HG02642 (cell line): ENCODE measurements around the gene HTR3A.
"Not testable (repeated sequence)": the region's sequence is repeated elsewhere in the genome, so short reads cannot be mapped to it uniquely, and the experiment has no call there.

Experiments used
- ATAC-seq: cut with Tn5 transposase; IDR thresholded peaks from one replicate; pipeline ENCODE4 v1.9.1; 2021; ENCODE audit warnings: mild to moderate bottlenecking; ENCODE audit not compliant: unreplicated experiment, poor library complexity

Gene HTR3A

DNA sequence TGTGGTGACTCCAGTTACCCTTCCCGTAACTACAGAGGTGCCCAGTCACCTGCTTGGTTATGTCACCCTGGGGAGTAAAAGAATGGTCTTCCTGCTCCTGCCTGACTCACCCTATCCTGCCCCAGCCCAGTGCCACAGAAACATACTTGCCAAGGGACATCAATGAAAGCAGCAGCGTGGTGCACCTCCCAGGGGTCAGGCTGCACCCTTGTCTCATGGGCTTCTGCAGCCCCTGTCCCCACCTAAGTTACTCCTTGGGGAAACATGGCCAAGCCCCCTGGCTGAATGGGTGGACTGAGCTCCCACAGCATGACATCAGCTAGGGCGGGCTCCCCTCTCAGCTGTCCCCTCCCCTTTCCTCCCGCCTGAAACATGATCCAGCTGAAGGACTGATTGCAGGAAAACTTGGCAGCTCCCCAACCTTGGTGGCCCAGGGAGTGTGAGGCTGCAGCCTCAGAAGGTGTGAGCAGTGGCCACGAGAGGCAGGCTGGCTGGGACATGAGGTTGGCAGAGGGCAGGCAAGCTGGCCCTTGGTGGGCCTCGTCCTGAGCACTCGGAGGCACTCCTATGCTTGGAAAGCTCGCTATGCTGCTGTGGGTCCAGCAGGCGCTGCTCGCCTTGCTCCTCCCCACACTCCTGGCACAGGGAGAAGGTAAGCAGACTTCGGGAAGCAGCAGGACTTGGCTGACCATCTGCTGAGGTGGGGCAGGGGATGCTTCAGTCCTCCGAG is at the start of gene HTR3A:
Gene HTR3A (plus strand): TSS at position 368 of the 730 bp plus-strand sequence. CDS start 218 bp downstream, at position 586.
- ATAC-seq = no peak

DNA sequence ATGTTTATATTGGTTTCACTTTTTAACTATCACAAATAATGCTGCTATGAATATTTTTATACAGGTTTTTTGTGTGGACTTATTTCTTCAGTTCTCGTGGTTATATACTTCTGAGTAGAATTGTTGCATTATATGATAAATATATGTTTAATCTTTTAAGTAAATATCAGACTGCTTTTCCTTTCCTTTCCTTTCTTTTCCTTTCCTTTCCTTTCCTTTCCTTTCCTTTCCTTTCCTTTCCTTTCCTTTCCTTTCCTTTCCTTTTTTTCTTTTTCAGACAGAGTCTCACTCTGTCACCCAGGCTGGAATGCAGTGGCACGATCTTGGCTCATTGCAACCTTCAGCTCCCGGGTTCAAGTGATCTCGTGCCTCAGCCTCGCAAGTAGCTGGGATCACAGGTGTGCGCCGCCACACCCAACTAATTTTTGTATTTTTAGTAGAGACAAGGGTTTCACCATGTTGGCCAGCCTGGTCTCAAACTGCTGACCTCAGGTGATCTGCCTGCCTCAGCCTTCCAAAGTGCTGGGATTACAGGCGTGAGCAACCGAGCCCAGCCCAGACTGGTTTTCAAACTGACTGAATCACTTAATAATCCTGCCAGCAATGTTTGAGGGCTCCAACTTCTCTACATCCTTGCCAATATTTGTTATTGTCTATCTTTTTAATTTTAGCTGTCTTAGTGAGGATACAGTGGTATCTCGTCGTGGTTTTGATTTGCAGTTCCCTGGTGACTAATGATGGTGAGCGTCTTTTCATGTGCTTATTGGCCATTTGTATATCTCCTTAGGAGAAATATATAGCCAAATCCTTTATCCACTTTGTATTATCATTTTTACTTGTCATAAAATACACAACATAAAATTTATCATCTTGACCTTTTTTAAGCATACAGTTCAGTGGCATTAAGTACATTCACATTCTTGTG is 48.4 kb upstream of the HTR3A start:
- no peak for ATAC-seq

GRCh38 chr11:113928311-113928710 is 46.6 kb upstream of the HTR3A start:
- ATAC-seq = no peak

- no peak for ATAC-seq
Observed at GRCh38 chr11:113932788-113933187, 42.1 kb upstream of the HTR3A start.

DNA sequence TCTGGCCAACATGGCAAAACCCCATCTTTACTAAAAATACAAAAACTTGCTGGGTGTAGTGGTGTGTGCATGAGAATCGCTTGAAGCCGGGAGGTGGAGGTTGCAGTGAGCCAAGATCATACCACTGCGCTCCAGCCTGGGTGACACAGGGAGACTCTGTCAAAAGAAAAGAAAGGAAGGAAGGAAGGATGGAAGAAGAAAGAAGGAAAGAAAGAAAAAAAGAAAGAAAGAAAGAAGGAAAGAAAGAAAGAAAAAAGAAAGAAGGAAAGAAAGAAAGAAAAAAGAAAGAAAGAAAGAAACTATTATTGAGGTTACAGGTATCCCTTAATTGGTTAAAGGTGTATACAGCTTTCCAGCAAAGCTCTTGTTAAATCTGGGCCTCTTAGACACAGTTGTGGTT is 40.7 kb upstream of the HTR3A start:
- ATAC-seq = not testable (repeated sequence)

GRCh38 chr11:113934761-113935160 is 40.1 kb upstream of the HTR3A start:
- no peak for ATAC-seq

DNA sequence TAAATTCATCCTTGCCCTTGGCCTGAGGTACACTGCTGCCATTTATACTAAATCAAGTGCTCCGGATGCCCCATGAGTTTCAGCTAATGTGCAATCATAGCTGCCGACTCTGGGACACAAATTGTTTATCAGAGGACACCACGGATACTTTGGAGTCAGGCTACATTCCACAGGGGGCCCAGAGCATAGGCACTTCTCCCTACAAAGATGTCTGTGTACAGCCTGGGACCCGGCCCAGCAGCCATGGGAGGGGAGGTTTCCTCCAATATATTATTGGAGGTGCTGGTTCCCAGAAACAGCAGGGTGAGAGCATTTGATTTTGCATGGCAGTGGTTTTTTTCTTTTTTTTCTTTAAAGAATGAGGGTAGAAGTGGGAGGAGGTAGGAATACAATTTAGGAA is 39.0 kb upstream of the HTR3A start:
- no peak for ATAC-seq

- ATAC-seq = no peak
Observed at GRCh38 chr11:113937918-113938317, 37.0 kb upstream of the HTR3A start.

- no peak for ATAC-seq
Observed at GRCh38 chr11:113942256-113942655, 32.7 kb upstream of the HTR3A start.

- ATAC-seq = not testable (repeated sequence)
Observed at GRCh38 chr11:113946162-113946561, 28.7 kb upstream of the HTR3A start.

- ATAC-seq = no peak
Observed at GRCh38 chr11:113947994-113948393, 26.9 kb upstream of the HTR3A start.

GRCh38 chr11:113949891-113950290 is 25.0 kb upstream of the HTR3A start:
- ATAC-seq = no peak

DNA sequence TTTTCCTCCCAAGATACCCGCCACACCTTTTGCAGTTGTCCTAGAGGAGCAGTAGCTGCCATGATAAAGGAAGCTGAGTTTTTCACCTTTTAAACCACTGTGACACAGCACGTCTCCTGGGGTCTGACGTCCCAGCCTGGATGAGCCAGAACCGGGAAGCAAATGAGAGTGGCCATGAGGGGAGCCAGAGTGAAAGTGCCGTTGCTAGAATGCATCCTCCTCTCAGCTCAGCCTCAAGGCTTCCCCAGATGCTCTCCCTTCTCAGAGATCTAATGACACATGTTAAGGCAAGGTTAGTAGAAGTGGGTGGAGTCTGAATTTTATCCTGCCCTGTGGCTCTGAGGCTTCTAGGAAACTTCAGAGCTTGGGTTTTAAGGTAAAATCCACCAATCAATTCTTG is 23.4 kb upstream of the HTR3A start:
- no peak for ATAC-seq

DNA sequence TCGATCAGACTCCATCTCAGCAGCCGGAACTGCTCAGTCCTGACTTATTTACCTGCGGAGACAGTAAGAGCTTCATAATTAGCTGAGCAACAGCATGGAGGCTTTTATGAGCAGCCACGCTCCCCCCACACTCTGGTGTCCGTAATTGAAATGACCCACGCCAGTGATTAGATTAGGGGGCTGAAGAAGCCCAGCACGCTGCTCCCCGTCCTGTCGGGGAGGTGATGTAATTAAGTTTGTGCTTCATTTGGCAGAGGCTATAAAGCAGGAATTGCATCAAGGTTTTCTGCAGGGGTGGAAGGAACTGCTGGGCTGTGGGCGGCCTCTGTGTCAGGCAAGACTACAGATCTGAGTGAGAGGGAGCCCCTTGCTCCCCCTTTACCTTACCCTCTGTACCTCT is 22.8 kb upstream of the HTR3A start:
- ATAC-seq = no peak

- no peak for ATAC-seq
Observed at GRCh38 chr11:113952588-113952987, 22.3 kb upstream of the HTR3A start.

GRCh38 chr11:113954235-113954634 is 20.7 kb upstream of the HTR3A start:
- ATAC-seq = no peak

DNA sequence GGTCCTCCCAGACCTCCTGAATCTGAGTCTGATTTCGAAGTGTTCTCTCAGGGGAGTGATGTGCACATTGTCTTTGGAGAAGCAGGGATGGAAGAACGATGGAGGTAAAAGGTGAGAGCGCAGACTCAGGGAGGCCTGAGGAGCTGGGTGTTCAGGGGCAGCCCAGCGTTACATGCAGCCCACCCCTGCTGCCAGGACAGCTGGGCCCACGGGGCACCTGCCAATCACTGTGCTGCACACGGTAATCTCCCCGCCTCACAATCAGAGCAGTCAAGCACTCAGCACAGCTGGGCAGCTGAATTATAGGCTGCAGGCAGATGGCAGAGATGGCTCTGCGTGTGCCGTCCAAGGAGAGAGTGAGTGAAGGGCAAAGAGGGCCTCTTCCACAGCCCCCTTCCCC is 17.9 kb upstream of the HTR3A start:
- no peak for ATAC-seq

- ATAC-seq = no peak
Observed at GRCh38 chr11:113960702-113961330, 14.1 kb upstream of the HTR3A start.

GRCh38 chr11:113967361-113967760 is 7.5 kb upstream of the HTR3A start:
- ATAC-seq = no peak

DNA sequence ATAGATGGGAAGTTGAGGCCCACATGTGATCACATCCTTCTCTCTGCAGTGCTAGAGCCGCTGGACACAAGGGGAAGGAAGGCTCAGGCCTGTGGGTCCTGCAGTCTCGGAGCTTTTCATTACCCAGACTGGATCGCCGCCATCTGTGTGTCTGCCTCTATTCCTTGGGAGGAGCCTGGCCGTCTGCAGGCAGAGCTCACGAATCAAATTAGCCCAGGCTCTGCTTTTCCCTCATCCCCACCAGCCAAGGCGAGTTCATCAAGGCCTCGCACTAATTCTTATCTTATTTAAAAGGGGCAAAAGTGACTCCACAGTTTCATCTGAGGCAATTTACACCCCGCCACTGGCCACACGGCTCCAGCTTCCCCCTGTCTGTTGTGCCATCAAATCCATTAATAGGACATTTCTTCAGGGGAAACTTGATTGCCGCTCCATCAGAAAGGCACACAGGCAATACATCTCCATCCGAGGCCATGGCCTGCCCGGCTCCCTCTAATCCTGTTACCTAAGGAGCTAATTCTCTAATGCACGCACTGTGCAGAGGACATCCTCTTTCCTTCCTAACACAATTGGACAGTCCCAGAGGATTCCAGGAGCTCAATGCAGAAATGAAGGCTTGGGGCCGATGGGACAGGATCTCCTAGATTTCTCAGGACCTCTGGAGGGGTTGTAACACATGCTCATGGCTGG is 3.3 kb upstream of the HTR3A start:
- no peak for ATAC-seq
